Measurements from ENCODE around the gene CAMK4. TPM values are rescaled to one million over a fixed set of nuclear protein-coding genes. Genes with fewer than 3 reads are reported as not detected.

Gene CAMK4
- total RNA-seq, 1 experiment from 2014 or later = 6.3 TPM

DNA sequence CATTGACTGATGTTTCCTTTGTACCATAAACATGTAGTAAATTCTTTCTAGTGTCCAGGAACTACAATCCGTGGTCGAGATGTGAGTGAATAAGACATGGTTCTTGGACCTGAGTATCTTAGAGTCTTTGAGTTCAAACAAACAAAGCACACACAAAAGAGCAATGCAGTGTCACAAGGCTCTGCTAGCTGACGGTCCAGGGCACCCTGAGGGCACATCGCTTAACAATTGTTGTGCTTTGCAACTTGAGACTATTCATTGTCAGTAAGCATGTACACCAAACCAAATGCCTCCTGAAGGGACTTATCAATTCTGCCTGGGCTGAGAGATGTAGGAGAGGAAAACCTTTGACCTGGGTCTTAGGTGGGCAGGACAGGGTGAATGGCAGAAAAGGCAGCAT lies 84.8 kb downstream of the CAMK4 start:
- H3K79me2 ChIP-seq (ENCODE audit: insufficient read depth, low read length) = no peaks in the 10 kb centered on the region
- H3K27me3 Mint-ChIP-seq (ENCODE audit: low read depth) = no peaks in the 10 kb centered on the region
- no peak overlapping the region for H2AK5ac ChIP-seq (ENCODE audit: insufficient read length, low read length)
- no peak overlapping the region for H4K91ac ChIP-seq (ENCODE audit: insufficient read length, low read depth, low read length)
- no peak for TF ChIP-seq CTCF (conservative IDR thresholded peaks at IDR 0.05)
- WGBS (ENCODE audit: extremely low coverage, insufficient read length, low lambda C conversion rate) = no CpG with 5 or more reads among the region's 4 CpGs
- H2BK20ac ChIP-seq (ENCODE audit: low read depth, low read length, poor library complexity, severe bottlenecking) = no peak overlapping the region
- H4K5ac ChIP-seq (ENCODE audit: insufficient read length, low read depth, low read length) = no peak overlapping the region
- no peak overlapping the region for H3K4ac ChIP-seq (ENCODE audit: low read depth, low read length)
- no peak overlapping the region for H2BK12ac ChIP-seq (ENCODE audit: insufficient read length, low read depth, low read length)
- H3K9me3 Mint-ChIP-seq = no peaks in the 10 kb centered on the region
- H3T11ph ChIP-seq (ENCODE audit: low read length) = no peak overlapping the region
- no peak overlapping the region for H2BK120ac ChIP-seq (ENCODE audit: low read depth, low read length, poor library complexity, severe bottlenecking)
- no peak overlapping the region for H3K56ac ChIP-seq (ENCODE audit: insufficient read length, low read depth, low read length)
- H2BK15ac ChIP-seq (ENCODE audit: low read depth, low read length) = no peak overlapping the region
- no peak overlapping the region for H3K14ac ChIP-seq (ENCODE audit: insufficient read depth, low read length)
- no peak overlapping the region for H3K4me3 Mint-ChIP-seq
- DNase-seq = peak; percentile 48
- H3K9me3 ChIP-seq (ENCODE audit: control insufficient read depth, low read depth, low read length) = no peaks in the 10 kb centered on the region
- no peaks in the 10 kb centered on the region for H3K27me3 ChIP-seq (ENCODE audit: insufficient read depth, low read length)
- no peak overlapping the region for H3K4me2 ChIP-seq (ENCODE audit: insufficient read depth, insufficient read length, low read length)
- H3K23me2 ChIP-seq (ENCODE audit: insufficient read length, low read depth, low read length, poor library complexity, severe bottlenecking) = no peaks in the 10 kb centered on the region
- H2BK5ac ChIP-seq (ENCODE audit: insufficient read length, low read length) = no peak overlapping the region
- no peaks in the 10 kb centered on the region for H3K36me3 Mint-ChIP-seq (ENCODE audit: insufficient read depth in 1 of 3, low read depth in 3 of 3)
- H3K4me1 Mint-ChIP-seq = peaks cover 16 to 17% of the 10 kb centered on the region in 2 experiments
- H3K27ac Mint-ChIP-seq = peak overlapping the region; percentile 58 to 90 (median 89); a peak in 4 of 7 replicates
- H3K4me1 ChIP-seq (ENCODE audit: insufficient read depth, low read length) = no peaks in the 10 kb centered on the region; the same call in 1 of the 2 replicates
- no peak overlapping the region for H3K9ac ChIP-seq (ENCODE audit: extremely low read depth, insufficient read length, low read length)
- H4K8ac ChIP-seq (replicated peaks; ENCODE audit: insufficient read length, low read depth, low read length) = no peak overlapping the region
- no peaks in the 10 kb centered on the region for H3K79me1 ChIP-seq (ENCODE audit: insufficient read depth, low read depth, low read length, poor library complexity, severe bottlenecking)
- H3K23ac ChIP-seq (ENCODE audit: insufficient read length, low read depth, low read length) = no peak overlapping the region
- no peak overlapping the region for H3K18ac ChIP-seq (ENCODE audit: insufficient read length, low read depth, low read length)
- no peaks in the 10 kb centered on the region for H4K20me1 ChIP-seq (ENCODE audit: control insufficient read depth, insufficient read depth, insufficient read length)
- H3K27ac ChIP-seq (ENCODE audit: insufficient read length, low read depth, low read length) = no peak overlapping the region
- no peak overlapping the region for H2AFZ ChIP-seq (ENCODE audit: low read length)
